GM10266 (cell line): ENCODE results near the gene HIVEP3.

ENCODE experiments used
- DNase-seq: peaks from one replicate; pipeline ENCODE4 v3.0.0; 2012; ENCODE audit errors: extremely low spot score
- TF ChIP-seq, protein P1 (sequence below): IDR thresholded peaks from 2 replicates; pipeline ENCODE4 v1.5.1; 2012; ENCODE audit warnings: mild to moderate bottlenecking, low read depth; ENCODE audit not compliant: control insufficient read depth, insufficient read depth; ENCODE audit errors: missing control alignments

Gene HIVEP3

DNA sequence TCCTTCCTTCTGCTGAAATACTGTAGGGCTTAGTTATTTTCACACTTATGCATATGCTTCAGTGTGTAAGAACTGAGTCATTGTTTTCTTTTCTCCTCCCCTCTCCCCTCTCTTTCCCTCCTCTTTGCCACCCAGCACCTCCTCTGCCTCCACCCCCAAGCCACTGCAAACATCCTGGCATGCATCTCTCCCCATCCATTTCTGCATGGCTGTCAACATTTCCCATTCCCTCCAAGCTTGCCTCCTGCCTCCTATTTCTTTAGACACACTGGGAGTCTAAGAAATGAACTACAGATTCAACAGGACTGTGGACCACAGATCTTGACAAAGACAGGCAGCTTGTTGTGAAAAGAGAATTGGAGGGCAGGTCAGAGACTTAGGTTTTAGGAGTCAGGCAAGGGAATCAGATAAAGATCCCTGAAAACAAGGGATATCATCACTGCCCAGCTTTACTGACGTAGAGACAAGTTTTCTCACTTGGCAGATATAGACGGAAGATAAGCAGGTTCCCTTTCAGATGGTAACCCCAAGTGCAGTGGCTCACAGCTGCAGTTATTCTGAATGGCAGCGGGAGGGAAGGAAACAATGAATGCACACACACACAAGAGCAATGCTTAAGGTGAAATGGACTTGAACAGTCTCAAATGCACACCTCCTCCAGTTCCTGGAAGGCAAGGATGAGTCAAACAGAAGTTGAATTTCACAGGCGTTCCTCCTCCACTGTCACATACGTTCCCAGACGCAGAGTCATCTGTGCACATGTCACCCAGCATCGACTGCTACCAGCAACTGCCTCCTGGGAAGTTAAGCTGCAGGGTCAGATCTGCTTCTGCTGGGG is 56.1 kb downstream of the HIVEP3 start:
- DNase-seq, result no peak
- TF ChIP-seq, protein P1, sequence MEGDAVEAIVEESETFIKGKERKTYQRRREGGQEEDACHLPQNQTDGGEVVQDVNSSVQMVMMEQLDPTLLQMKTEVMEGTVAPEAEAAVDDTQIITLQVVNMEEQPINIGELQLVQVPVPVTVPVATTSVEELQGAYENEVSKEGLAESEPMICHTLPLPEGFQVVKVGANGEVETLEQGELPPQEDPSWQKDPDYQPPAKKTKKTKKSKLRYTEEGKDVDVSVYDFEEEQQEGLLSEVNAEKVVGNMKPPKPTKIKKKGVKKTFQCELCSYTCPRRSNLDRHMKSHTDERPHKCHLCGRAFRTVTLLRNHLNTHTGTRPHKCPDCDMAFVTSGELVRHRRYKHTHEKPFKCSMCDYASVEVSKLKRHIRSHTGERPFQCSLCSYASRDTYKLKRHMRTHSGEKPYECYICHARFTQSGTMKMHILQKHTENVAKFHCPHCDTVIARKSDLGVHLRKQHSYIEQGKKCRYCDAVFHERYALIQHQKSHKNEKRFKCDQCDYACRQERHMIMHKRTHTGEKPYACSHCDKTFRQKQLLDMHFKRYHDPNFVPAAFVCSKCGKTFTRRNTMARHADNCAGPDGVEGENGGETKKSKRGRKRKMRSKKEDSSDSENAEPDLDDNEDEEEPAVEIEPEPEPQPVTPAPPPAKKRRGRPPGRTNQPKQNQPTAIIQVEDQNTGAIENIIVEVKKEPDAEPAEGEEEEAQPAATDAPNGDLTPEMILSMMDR, result no peak

DNA sequence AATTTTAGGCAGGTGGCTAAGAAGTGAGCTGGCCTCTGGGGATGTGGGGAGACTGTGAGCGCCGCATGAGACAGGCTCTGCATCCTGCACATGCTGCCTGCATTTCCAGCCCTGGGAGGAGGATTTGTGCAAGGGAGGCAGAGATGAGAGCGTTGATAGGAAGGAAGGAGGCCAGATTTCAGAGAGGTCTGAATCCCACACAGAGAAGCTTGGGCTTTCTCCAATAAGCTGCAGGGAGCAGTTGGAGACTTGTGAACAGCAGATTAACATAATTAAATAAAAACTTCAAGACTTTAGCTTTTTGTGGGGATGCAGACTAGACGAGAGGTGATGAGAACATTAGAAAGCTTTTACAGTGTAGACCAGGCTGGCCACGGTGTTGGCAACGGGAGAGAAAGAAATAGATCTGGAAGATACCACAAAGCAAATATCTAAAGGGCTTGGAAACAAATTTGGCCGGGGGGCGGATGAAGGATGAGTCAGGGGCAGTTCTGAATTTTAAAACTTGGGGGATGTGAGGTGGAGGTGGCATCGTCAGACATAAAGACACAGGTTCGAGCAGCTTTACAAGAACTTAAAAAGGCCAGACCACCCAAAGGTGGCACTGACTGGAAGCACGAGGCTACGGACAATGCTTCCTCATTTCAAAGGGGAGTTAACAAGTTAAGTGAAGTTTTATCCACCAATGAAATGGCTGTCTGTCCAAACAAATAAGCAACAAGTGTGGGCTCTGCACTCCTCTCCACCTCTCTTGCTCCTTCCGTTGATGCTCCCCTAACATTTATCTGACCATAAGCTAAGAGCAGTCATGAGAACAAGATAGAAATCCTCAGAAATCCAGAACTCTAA is 57.0 kb downstream of the HIVEP3 start:
- TF ChIP-seq, protein P1, result no peak

GRCh38 chr1:41860771-41861170 is 58.0 kb downstream of the HIVEP3 start:
- TF ChIP-seq, protein P1, result no peak
- no peak for DNase-seq

More for the DNA sequence above, 57.0 kb downstream of the HIVEP3 start:
- DNase-seq, result no peak

- DNase-seq, result no peak
Measured at GRCh38 chr1:41860214-41860613, 58.5 kb downstream of the HIVEP3 start.

GRCh38 chr1:41859686-41860085 is 59.0 kb downstream of the HIVEP3 start:
- DNase-seq, result no peak

More at GRCh38 chr1:41860214-41860613, 58.5 kb downstream of the HIVEP3 start:
- TF ChIP-seq, protein P1, result no peak

GRCh38 chr1:41856944-41857285 is 61.8 kb downstream of the HIVEP3 start:
- TF ChIP-seq, protein P1, result no peak

More at GRCh38 chr1:41859686-41860085, 59.0 kb downstream of the HIVEP3 start:
- TF ChIP-seq, protein P1, result no peak

More at GRCh38 chr1:41856944-41857285, 61.8 kb downstream of the HIVEP3 start:
- DNase-seq, result no peak
